ENCODE results near the gene ENAH.

DNA sequence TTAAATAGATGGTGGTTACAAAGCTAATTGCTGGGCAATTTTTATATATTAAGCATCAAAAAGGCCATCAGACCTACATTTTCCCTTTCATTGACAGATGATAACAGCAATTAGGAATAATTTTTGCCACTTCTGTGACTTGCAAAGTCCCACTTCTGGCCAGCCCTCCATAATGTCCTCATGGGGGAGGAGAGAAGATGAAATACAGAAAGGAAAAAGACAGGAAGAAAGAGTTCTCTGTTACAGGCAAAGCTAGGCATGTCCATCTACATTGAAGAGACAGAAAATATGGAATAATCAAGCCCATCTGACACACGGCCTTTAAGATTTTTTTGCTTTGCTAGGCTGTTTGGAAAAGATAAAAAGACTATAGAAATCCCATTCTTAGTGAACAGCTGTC is 108.0 kb downstream of the ENAH start:
- TF ChIP-seq, protein P1, sequence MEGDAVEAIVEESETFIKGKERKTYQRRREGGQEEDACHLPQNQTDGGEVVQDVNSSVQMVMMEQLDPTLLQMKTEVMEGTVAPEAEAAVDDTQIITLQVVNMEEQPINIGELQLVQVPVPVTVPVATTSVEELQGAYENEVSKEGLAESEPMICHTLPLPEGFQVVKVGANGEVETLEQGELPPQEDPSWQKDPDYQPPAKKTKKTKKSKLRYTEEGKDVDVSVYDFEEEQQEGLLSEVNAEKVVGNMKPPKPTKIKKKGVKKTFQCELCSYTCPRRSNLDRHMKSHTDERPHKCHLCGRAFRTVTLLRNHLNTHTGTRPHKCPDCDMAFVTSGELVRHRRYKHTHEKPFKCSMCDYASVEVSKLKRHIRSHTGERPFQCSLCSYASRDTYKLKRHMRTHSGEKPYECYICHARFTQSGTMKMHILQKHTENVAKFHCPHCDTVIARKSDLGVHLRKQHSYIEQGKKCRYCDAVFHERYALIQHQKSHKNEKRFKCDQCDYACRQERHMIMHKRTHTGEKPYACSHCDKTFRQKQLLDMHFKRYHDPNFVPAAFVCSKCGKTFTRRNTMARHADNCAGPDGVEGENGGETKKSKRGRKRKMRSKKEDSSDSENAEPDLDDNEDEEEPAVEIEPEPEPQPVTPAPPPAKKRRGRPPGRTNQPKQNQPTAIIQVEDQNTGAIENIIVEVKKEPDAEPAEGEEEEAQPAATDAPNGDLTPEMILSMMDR (optimal IDR thresholded peaks at IDR 0.05 in 1 of 3, IDR thresholded peaks at IDR 0.05 in 1 of 3, conservative IDR thresholded peaks at IDR 0.05 in 1 of 3; ENCODE audit: extremely low read depth in 1 of 3, insufficient read depth in 2 of 3, low read length in 3 of 3), result no peak
- TF ChIP-seq EZH2 (IDR thresholded peaks at IDR 0.05; ENCODE audit: low read length), result no peak
